ENCODE measurements around the gene CCDC88B.
A peak's percentile ranks its signal among the peaks of the same experiment; 100 is the strongest.

DNA sequence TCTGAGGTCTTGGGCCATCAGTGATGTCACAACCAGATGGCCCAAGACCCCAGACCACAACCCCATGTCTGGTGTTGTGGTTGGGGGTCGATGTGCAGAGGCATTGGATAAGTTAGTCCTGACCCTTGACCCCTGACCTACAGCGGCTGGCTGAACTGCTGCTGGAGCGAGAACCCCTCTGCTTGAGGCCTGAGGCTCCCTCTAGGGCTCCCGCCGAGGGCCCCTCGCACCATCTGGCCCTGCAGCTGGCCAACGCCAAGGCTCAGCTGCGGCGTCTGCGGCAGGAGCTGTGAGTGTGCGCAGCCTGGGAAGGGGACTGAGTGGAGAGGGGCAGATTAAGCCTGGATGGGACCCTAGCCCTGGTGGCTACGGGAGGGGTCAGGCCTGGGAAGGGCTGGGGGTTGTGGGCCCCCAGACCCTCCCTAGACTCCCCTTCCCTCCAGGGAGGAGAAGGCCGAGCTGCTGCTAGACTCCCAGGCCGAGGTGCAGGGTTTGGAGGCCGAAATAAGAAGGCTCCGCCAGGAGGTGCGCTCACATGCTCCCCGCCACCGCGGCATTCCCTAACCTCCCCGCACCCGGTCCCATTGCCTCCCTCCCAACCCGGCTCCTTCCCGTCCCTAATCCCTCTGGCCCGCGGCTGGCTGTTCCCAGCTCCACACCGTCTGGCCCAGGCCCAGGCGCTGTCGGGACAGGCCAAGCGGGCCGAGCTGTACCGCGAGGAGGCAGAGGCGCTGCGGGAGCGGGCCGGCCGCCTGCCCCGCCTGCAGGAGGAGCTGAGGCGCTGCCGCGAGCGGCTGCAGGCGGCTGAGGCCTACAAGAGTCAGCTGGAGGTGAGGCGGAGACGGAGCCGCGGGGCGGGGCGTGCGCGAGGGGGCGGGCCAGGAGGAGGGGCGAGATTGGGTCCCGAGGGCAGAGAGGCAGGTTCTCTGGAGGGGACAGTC lies 2.1 kb downstream of the CCDC88B start:
- TF ChIP-seq, protein P1, sequence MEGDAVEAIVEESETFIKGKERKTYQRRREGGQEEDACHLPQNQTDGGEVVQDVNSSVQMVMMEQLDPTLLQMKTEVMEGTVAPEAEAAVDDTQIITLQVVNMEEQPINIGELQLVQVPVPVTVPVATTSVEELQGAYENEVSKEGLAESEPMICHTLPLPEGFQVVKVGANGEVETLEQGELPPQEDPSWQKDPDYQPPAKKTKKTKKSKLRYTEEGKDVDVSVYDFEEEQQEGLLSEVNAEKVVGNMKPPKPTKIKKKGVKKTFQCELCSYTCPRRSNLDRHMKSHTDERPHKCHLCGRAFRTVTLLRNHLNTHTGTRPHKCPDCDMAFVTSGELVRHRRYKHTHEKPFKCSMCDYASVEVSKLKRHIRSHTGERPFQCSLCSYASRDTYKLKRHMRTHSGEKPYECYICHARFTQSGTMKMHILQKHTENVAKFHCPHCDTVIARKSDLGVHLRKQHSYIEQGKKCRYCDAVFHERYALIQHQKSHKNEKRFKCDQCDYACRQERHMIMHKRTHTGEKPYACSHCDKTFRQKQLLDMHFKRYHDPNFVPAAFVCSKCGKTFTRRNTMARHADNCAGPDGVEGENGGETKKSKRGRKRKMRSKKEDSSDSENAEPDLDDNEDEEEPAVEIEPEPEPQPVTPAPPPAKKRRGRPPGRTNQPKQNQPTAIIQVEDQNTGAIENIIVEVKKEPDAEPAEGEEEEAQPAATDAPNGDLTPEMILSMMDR (IDR thresholded peaks at IDR 0.05): peak in 2 of 3 experiments; percentile 25 to 34
- no peak for TF ChIP-seq POLR2A (IDR thresholded peaks at IDR 0.05)

Data from testis (tissue), 2 donors.